ENCODE data around the gene RBFA.

DNA sequence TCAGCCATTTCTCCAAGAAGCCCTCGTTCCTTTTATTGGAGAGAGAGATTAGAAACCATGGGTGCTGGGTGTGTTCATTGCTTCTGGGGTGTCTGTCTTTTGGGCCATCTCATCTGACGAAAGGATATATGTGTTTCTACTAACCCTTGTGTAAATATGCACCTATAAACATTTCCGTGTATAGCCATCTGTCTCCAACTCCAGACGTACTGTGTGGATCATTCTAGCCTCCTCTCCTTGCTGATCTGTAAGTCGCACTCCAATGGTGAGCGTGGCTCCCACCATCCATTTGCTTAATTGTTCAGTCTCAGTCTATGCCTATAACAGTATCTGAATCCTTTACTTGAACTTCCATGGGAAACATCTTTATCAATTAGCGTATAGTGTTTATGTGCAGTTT is 1.8 kb downstream of the RBFA start:
- TF ChIP-seq CTCF (IDR thresholded peaks at IDR 0.05) = no peak
- no peak for TF ChIP-seq POLR2A (IDR thresholded peaks at IDR 0.05)

Data from uterus (tissue), 2 donors.